ENCODE measurements around the gene DACH1. TPM values are rescaled to one million over a fixed set of nuclear protein-coding genes. Genes with fewer than 3 reads are reported as not detected.

The DACH1 gene
- total and polyA plus RNA-seq, 2 donors (not counting 3 experiments of a cell fraction or from before 2014, with no cell fraction given) = 8.6 to 28.3 TPM

DNA sequence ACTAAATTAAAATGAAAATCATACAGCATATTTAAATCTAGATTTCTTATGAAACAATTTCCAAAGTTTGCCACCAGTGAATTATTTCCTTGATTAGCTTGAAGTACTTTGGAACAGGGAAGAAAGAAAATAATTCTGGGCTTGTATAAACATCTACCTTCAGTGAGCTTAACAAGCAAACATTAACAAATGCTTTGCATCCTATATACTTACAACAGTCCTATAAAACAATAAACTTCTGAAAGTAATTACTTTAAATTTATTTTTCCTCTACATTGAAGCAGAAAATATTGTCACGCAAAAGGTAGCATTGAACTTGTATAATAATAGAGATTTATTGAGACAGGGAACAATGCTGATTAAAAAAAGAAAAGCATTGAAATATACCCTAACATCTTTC is 164.8 kb downstream of the DACH1 start:
- no peaks in the 10 kb centered on the region for H3K79me2 ChIP-seq (ENCODE audit: control insufficient read depth, insufficient read depth, low read length)
- TF ChIP-seq POLR2A (IDR thresholded peaks at IDR 0.05; ENCODE audit: low read depth, low read length) (no peak), POLR2AphosphoS5 (IDR thresholded peaks at IDR 0.05; ENCODE audit: insufficient read depth, low read depth, low read length) (no peak), FOS (IDR thresholded peaks at IDR 0.05; ENCODE audit: borderline replicate concordance, insufficient read depth, low read length) (no peak), MYC (IDR thresholded peaks at IDR 0.05; ENCODE audit: low read depth, low read length) (no peak), GATA2 (IDR thresholded peaks at IDR 0.05; ENCODE audit: insufficient read depth, insufficient read length, low read depth, low read length) (no peak), JUN (IDR thresholded peaks at IDR 0.05; ENCODE audit: borderline replicate concordance, insufficient read depth, insufficient read length, low read depth) (no peak), EZH2 (IDR thresholded peaks at IDR 0.05; ENCODE audit: borderline replicate concordance, low read depth, low read length, severe bottlenecking) (no peak)
- TF ChIP-seq, protein P1, sequence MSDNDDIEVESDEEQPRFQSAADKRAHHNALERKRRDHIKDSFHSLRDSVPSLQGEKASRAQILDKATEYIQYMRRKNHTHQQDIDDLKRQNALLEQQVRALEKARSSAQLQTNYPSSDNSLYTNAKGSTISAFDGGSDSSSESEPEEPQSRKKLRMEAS (IDR thresholded peaks at IDR 0.05; ENCODE audit: insufficient read depth, insufficient read length) = no peak
- TF ChIP-seq, protein P2, sequence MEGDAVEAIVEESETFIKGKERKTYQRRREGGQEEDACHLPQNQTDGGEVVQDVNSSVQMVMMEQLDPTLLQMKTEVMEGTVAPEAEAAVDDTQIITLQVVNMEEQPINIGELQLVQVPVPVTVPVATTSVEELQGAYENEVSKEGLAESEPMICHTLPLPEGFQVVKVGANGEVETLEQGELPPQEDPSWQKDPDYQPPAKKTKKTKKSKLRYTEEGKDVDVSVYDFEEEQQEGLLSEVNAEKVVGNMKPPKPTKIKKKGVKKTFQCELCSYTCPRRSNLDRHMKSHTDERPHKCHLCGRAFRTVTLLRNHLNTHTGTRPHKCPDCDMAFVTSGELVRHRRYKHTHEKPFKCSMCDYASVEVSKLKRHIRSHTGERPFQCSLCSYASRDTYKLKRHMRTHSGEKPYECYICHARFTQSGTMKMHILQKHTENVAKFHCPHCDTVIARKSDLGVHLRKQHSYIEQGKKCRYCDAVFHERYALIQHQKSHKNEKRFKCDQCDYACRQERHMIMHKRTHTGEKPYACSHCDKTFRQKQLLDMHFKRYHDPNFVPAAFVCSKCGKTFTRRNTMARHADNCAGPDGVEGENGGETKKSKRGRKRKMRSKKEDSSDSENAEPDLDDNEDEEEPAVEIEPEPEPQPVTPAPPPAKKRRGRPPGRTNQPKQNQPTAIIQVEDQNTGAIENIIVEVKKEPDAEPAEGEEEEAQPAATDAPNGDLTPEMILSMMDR (IDR thresholded peaks at IDR 0.05; ENCODE audit: extremely low read depth in 1 of 2, insufficient read depth in 1 of 2, low read depth in 1 of 2, low read length in 2 of 2) = no peak
- no peak overlapping the region for H3K4me2 ChIP-seq (ENCODE audit: insufficient read depth, low read length)
- H3K9ac ChIP-seq (replicated peaks; ENCODE audit: extremely low read depth, insufficient read depth, low read length) = no peak overlapping the region
- no peak overlapping the region for H2AFZ ChIP-seq (ENCODE audit: low read depth, low read length)
- POLR2A ChIA-PET = no interaction called here
- no peak overlapping the region for H3K27ac ChIP-seq (ENCODE audit: insufficient read depth, low read depth, low read length)
- H4K20me1 ChIP-seq (replicated peaks; ENCODE audit: control insufficient read depth, extremely low read depth, insufficient read depth, low read length) = no peaks in the 10 kb centered on the region
- H3K27me3 ChIP-seq (ENCODE audit: control insufficient read depth in 2 of 2, insufficient read depth in 2 of 2, low read length in 2 of 2) = no peaks in the 10 kb centered on the region
- no peak overlapping the region for H3K4me3 ChIP-seq (replicated peaks in 1 of 3; ENCODE audit: insufficient read depth in 1 of 3, low read depth in 1 of 3, low read length in 3 of 3)
- no TSS peak for BruUV-seq (replicated peaks)
- FAIRE-seq (no peak), DNase-seq (ENCODE audit: low read depth, low spot score) (no peak)
- no peaks in the 10 kb centered on the region for H3K9me1 ChIP-seq (replicated peaks; ENCODE audit: control insufficient read depth, extremely low read depth, insufficient read depth, low read length)
- H3K36me3 ChIP-seq (ENCODE audit: control insufficient read depth in 2 of 2, extremely low read depth in 1 of 2, insufficient read depth in 2 of 2, low read length in 2 of 2) = no peaks in the 10 kb centered on the region
- intact Hi-C loops (cut with micrococcal nuclease) (no loop called here), dilution Hi-C loops (cut with MboI; ENCODE audit: extremely low pct_ligation_motif_present, low sequenced_read_pairs) (no loop called here)
- CTCF ChIA-PET = interaction anchor here (1.0 to 1.2 kb wide), 2 partner anchors 12 to 19 kb away, joined by 3 read pairs; no protein-coding TSS in a partner anchor
- no peaks in the 10 kb centered on the region for H3K4me1 ChIP-seq (ENCODE audit: control insufficient read depth, extremely low read depth, insufficient read depth, low read length)
- no peaks in the 10 kb centered on the region for H3K9me3 ChIP-seq (replicated peaks; ENCODE audit: control insufficient read depth, insufficient read depth, low read length)

Data from endothelial cell of umbilical vein (primary cell).